ENCODE results near the gene COX19.

Gene COX19

DNA sequence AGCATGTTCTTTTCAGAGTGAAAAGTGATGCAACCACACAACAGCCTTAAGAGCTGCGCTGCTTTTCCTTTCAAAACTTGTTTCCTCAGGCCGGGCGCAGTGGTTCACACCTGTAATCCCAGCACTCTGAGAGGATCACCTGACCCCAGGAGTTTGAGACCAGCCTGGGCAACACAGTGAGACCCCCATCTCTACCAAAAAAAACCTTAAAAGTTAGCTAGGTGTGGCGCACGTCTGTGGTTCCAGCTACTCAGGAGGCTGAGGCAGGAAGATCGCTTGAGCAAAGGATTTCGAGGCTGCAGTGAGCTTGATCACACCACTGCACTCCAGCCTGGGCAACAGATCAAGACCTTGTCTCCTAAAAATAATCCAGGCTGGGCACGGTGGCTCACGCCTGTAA is 2.0 kb downstream of the COX19 start:
- Histone ChIP-seq H3K9me3 (ENCODE audit: control insufficient read depth, insufficient read depth, low read depth, low read length) (no peaks in the 10 kb centered on the region), H3K4me3 (ENCODE audit: low read depth, low read length) (no peak overlapping the region), H3K4me1 (ENCODE audit: control insufficient read depth, insufficient read depth, low read length) (peaks cover 7% of the 10 kb centered on the region; the same call in 1 of the 2 replicates), H3K9ac (ENCODE audit: low read length) (no peak overlapping the region), H3K27ac (ENCODE audit: low read depth, low read length) (no peak overlapping the region), H3K36me3 (ENCODE audit: control insufficient read depth, insufficient read depth, low read length) (peaks cover 42% of the 10 kb centered on the region), H3K27me3 (ENCODE audit: control insufficient read depth, insufficient read depth, low read length) (no peaks in the 10 kb centered on the region)

DNA sequence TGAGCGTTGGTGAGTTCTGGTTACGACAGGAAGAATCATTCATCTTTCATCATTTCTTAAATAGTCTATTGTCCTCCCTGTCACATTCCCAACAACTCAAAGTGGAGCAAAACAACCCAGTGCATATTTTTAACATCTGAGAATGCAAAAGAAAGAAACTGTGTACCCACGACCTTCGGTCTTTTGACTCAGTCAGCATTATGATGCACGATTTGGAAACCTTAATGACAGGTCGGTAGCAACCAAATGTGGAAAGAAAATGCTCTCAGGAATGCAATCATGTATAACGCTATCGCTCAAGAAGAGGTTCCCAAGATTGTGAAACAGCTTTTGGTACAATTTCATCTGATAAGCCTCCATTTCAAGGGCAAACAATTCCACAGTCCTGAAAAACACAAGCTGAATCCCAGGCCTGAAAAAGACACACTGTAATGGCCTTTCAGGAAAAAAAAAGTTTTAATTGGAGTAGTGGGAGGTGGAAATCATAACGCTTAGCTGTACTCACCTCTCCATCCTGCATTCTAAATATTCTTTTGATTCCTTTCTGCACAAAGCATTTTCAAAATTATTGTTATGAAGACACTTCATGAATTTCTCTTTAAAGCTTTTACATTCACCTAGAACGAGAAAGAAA is 2.6 kb downstream of the COX19 start:
- H3K9me3 ChIP-seq (ENCODE audit: control insufficient read depth, insufficient read depth, low read depth, low read length): no peaks in the 10 kb centered on the region
- H3K9ac ChIP-seq (ENCODE audit: low read length): no peak overlapping the region
- H3K4me1 ChIP-seq (ENCODE audit: control insufficient read depth, insufficient read depth, low read length): peaks cover 7% of the 10 kb centered on the region; the same call in 1 of the 2 replicates
- H3K36me3 ChIP-seq (ENCODE audit: control insufficient read depth, insufficient read depth, low read length): peaks cover 47% of the 10 kb centered on the region
- no peak overlapping the region for H3K27ac ChIP-seq (ENCODE audit: low read depth, low read length)
- no peak overlapping the region for H3K4me3 ChIP-seq (ENCODE audit: low read depth, low read length)
- H3K27me3 ChIP-seq (ENCODE audit: control insufficient read depth, insufficient read depth, low read length): no peaks in the 10 kb centered on the region

DNA sequence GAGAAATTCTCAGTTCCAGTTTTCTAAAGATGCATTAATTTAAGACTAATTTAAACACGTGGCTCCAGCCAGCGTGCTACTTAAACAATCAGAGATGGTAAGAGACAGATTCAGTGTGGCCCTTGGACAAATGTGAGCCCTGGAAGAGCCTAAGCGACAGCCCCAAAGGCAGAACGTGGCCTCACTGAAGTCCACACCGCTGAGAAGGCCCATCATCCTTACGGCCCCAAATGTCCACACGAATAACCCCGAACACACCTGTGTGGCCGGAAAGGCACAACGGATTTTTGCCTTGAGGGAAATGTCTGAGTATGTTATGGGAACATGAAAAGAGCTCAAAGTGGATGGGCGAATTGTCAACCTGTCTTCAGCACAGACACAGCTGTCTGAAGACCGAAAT is 3.2 kb downstream of the COX19 start:
- Histone ChIP-seq H3K36me3 (ENCODE audit: control insufficient read depth, insufficient read depth, low read length) (peaks cover 54% of the 10 kb centered on the region), H3K4me1 (ENCODE audit: control insufficient read depth, insufficient read depth, low read length) (peaks cover 7% of the 10 kb centered on the region; the same call in 1 of the 2 replicates), H3K9ac (ENCODE audit: low read length) (no peak overlapping the region), H3K27me3 (ENCODE audit: control insufficient read depth, insufficient read depth, low read length) (no peaks in the 10 kb centered on the region), H3K27ac (ENCODE audit: low read depth, low read length) (no peak overlapping the region), H3K4me3 (ENCODE audit: low read depth, low read length) (no peak overlapping the region), H3K9me3 (ENCODE audit: control insufficient read depth, insufficient read depth, low read depth, low read length) (no peaks in the 10 kb centered on the region)

DNA sequence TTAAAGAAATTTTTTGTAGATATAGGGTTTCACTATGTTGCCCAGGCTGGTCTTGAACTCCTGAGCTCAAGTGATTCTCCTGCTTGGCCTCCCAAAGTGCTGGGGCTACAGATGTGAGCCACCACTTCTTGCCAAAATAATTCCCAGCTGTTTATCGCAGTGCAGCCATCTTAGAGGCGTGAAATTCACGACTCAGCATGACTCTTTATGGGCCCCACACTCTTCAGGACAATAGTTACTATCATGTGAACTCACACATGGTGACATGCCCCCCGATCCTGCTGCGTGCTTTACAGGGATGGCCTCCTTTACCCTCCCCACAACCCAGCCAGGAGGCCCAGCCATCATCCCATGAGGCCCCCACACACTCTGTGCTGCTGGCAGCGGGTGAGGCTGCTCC is 4.6 kb downstream of the COX19 start:
- H3K9me3 ChIP-seq (ENCODE audit: control insufficient read depth, insufficient read depth, low read depth, low read length): no peaks in the 10 kb centered on the region
- H3K27ac ChIP-seq (ENCODE audit: low read depth, low read length): no peak overlapping the region
- H3K4me3 ChIP-seq (ENCODE audit: low read depth, low read length): no peak overlapping the region
- H3K27me3 ChIP-seq (ENCODE audit: control insufficient read depth, insufficient read depth, low read length): no peaks in the 10 kb centered on the region
- peaks cover 6% of the 10 kb centered on the region; the same call in 1 of the 2 replicates for H3K4me1 ChIP-seq (ENCODE audit: control insufficient read depth, insufficient read depth, low read length)
- H3K36me3 ChIP-seq (ENCODE audit: control insufficient read depth, insufficient read depth, low read length): peaks cover 61% of the 10 kb centered on the region
- H3K9ac ChIP-seq (ENCODE audit: low read length): no peak overlapping the region

DNA sequence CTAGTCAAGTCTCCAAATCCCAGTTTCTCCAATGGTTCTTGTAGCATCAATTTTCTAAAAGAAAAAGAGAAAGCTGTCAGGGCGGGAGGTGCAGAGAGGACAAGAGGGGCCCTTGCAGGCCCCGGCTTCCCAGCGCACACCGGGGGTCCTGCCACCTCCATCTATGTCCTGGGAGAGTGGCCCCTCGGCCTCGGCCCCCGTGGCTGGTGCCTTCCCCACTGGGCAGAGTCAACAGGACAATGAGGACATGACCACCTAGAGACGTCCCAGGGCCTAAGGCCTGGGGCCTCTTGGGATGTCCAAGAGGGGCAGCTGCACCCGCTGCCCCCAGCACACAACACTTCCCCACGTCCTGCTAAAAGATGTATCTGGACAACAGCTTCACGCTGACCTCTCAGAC is 5.9 kb downstream of the COX19 start:
- H3K27ac ChIP-seq (ENCODE audit: low read depth, low read length): no peak overlapping the region

DNA sequence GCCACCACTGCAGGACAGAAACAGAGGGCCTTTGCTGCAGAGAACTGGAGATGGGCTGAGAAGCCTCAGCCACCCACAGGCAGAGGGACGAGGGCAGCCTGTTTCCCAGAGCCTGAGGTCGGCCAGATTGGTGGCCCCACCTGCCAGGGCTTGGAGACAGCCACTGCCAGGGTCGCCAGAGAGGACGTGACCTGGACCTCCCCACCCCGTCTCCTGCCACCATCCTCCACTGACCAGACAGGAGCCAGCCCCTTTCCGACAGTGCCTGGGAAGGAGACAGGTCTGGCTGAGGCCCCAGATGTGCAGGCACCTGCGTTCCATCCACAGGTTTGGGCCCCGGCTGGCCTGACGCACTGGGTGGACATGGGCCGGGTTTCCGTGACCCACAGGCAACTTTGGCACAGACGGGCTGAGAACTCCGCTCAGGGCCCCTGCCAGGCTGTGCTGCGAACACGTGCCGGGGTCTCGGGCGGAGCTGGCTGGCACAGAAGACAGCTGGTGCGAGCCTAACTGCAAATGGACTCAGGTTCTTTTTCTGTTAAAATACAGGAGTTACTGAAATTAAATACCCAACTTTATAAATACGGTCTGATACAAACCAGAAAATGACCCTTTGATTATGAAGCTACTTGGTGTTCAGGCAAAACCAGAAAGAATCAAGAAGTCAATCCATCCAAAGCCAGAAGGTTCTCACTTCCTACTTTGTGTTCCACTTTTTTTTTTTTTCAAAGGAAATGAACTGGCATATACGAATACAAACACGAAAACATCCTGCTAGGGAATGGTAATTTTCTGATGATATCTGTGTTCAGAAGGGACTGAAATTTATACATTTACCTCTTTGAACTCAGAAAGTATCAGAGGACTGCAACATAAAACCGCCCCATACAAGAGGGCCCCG is 6.9 kb downstream of the COX19 start:
- H3K36me3 ChIP-seq (ENCODE audit: control insufficient read depth, insufficient read depth, low read length): peaks cover 61% of the 10 kb centered on the region
- no peak overlapping the region for H3K4me3 ChIP-seq (ENCODE audit: low read depth, low read length)
- no peaks in the 10 kb centered on the region; the same call in 1 of the 2 replicates for H3K4me1 ChIP-seq (ENCODE audit: control insufficient read depth, insufficient read depth, low read length)
- no peaks in the 10 kb centered on the region for H3K9me3 ChIP-seq (ENCODE audit: control insufficient read depth, insufficient read depth, low read depth, low read length)
- no peak overlapping the region for H3K27ac ChIP-seq (ENCODE audit: low read depth, low read length)
- H3K27me3 ChIP-seq (ENCODE audit: control insufficient read depth, insufficient read depth, low read length): no peaks in the 10 kb centered on the region
- no peak overlapping the region for H3K9ac ChIP-seq (ENCODE audit: low read length)

More for the DNA sequence above, 5.9 kb downstream of the COX19 start:
- H3K4me1 ChIP-seq (ENCODE audit: control insufficient read depth, insufficient read depth, low read length): peaks cover 3% of the 10 kb centered on the region; the same call in 1 of the 2 replicates
- H3K4me3 ChIP-seq (ENCODE audit: low read depth, low read length): no peak overlapping the region
- H3K27me3 ChIP-seq (ENCODE audit: control insufficient read depth, insufficient read depth, low read length): no peaks in the 10 kb centered on the region
- no peak overlapping the region for H3K9ac ChIP-seq (ENCODE audit: low read length)
- peaks cover 61% of the 10 kb centered on the region for H3K36me3 ChIP-seq (ENCODE audit: control insufficient read depth, insufficient read depth, low read length)
- no peaks in the 10 kb centered on the region for H3K9me3 ChIP-seq (ENCODE audit: control insufficient read depth, insufficient read depth, low read depth, low read length)

DNA sequence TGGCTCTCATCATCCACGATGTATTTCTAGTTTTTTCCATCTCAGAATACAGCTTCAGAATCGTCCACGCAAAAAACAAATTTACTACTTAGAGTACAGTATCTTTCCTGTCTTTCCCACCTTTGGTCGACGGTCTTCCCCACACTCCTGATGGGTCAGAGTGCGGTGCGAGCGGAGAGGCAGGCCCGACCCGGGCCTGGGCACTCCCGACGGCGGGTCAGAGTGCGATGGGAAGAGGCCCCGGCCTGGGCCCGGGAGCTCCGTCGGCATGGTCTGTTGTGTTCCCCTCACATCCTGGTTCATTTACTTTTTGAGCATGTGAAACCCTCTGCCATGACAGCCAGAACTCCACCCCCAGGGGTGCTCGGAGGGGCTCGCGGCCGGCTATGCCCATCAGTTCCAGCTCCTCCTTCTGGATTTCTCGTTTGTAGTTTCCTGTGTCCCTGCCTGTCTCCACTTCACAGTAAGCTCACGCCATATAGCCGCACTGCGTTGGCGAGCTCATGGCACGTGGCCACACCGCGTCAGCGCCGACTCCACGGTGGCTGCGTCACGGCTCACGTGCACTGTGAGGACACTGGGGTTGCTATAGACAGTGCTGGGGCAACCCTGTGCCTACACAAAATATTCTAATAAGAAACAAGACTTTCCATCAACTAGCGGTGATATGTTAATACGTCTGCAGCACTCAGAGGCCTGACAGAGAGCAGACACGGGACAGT is 7.8 kb downstream of the COX19 start:
- H3K27me3 ChIP-seq (ENCODE audit: control insufficient read depth, insufficient read depth, low read length): no peaks in the 10 kb centered on the region
- no peaks in the 10 kb centered on the region; the same call in 1 of the 2 replicates for H3K4me1 ChIP-seq (ENCODE audit: control insufficient read depth, insufficient read depth, low read length)
- H3K9me3 ChIP-seq (ENCODE audit: control insufficient read depth, insufficient read depth, low read depth, low read length): no peaks in the 10 kb centered on the region
- H3K4me3 ChIP-seq (ENCODE audit: low read depth, low read length): no peak overlapping the region
- H3K36me3 ChIP-seq (ENCODE audit: control insufficient read depth, insufficient read depth, low read length): peaks cover 52% of the 10 kb centered on the region
- no peak overlapping the region for H3K9ac ChIP-seq (ENCODE audit: low read length)
- H3K27ac ChIP-seq (ENCODE audit: low read depth, low read length): no peak overlapping the region

DNA sequence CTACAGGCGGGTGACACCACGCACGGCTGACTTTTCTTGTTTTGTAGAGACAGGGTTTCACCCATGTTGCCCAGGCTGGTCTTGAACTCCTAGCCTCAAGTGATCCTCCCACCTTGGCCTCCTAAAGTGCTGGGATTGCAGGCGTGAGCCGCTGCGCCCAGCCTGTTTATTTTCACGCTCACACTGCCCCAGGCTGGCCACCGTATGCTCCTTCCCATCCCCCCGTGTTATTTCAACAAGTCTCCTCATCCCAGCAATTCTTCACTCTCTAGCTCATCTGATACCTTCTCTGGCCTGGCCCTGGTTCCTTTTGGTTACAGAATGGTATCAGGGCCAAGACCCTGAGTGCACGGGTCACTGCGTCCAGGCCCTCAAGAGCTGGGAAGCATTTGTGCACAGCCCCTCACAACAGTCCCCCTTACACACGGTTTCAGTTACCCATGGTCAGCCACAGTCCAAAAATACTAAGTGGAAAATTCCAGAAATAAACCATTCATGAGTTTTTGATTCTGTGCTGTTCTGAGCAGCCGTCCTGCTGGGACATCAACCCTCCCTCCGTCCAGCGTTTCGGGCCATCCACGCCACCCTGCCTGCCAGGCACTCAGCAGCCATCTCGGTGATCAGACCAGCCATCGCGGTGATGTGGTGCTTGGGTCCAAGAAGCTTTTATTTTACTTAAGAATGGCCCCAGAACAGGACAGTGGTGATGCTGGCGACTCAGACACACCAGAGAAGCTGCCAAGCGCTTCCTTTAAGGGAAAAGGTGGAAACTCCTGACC is 8.9 kb downstream of the COX19 start:
- H3K27me3 ChIP-seq (ENCODE audit: control insufficient read depth, insufficient read depth, low read length): no peaks in the 10 kb centered on the region
- no peaks in the 10 kb centered on the region for H3K9me3 ChIP-seq (ENCODE audit: control insufficient read depth, insufficient read depth, low read depth, low read length)
- no peaks in the 10 kb centered on the region; the same call in 1 of the 2 replicates for H3K4me1 ChIP-seq (ENCODE audit: control insufficient read depth, insufficient read depth, low read length)
- H3K27ac ChIP-seq (ENCODE audit: low read depth, low read length): no peak overlapping the region
- H3K9ac ChIP-seq (ENCODE audit: low read length): no peak overlapping the region
- H3K4me3 ChIP-seq (ENCODE audit: low read depth, low read length): no peak overlapping the region
- peaks cover 44% of the 10 kb centered on the region for H3K36me3 ChIP-seq (ENCODE audit: control insufficient read depth, insufficient read depth, low read length)

DNA sequence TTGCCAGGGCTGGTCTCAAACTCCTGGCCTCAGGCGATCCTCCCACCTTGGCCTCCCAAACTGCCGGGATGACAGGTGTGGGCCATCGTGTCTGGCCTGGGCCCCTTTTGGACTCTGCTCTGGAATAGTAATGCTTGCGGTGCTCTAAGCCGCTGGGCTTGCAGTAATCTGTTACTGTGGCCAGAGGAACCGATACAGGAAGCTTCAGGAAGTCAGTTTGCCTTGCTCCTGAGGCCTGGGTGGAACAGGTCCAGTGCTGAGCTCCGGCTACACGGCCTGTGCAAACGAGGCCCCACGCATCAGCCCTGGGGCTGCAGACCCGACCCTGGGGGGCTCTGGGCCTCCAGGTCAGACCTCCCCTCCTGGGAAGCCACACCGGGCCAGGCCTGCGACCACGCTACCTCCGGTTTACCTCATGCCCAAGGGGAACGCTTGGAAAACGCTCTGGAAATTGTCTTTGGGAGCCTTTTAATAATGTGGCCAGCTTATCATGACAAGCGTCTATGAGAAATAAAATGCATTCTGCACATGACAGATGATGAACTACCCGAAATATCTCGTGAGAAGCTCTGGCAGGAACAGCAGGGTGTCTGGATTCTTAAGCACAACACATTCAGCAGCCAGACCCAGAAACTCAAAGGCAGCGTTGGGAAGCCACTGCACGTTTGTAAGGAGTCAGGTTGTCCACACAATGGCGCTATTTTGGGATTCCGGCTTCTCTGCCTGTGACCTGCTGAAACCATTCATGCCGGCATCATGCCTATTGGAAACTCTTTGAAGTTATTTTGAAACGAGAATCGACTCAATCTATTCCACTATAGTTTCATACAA is 10.7 kb downstream of the COX19 start:
- no peak overlapping the region for H3K27ac ChIP-seq (ENCODE audit: low read depth, low read length)
- H3K4me3 ChIP-seq (ENCODE audit: low read depth, low read length): no peak overlapping the region

More for the DNA sequence above, 10.7 kb downstream of the COX19 start:
- Histone ChIP-seq H3K36me3 (ENCODE audit: control insufficient read depth, insufficient read depth, low read length) (peaks cover 32% of the 10 kb centered on the region), H3K4me1 (ENCODE audit: control insufficient read depth, insufficient read depth, low read length) (no peaks in the 10 kb centered on the region; the same call in 1 of the 2 replicates), H3K27me3 (ENCODE audit: control insufficient read depth, insufficient read depth, low read length) (no peaks in the 10 kb centered on the region), H3K9ac (ENCODE audit: low read length) (no peak overlapping the region), H3K9me3 (ENCODE audit: control insufficient read depth, insufficient read depth, low read depth, low read length) (no peaks in the 10 kb centered on the region)

Measured in HUES6 (cell line).